Measurements from ENCODE around the gene CLIC2.
"Not testable (repeated sequence)": the region's sequence is repeated elsewhere in the genome, so short reads cannot be mapped to it uniquely, and the experiment has no call there.

DNA sequence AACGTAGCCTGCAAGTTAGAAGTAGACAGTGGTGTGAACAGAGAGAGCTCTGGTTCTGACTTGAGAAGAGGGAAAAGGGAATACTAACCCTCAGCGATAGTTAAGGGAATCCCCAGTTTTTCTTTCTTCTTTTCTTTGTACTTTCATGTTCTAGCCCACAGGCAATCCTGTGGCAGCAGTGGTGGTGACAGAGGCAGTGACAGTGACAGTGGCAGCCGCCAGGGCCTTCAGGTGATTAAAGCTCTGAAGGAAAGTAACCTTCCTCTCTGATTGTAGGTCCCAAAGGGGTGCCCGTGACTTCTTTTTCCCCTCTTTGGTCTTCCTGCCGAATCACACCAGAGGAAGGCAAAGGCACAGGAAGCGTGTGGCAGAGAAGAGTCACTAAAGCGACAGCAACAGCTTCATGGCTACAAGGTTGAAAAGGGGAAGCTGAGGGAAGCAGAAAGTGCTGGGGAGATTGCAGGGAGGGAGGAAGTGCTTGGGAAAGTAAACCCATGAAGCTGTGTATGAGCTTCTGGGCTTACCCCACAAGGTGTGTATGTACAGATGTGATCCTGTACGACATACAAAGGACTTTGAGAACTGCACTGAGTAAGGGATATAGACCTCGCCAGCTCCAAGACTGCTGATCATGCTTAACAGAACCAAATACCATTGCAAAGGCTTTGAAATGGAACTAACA is 39.5 kb upstream of the CLIC2 start:
- TF ChIP-seq, protein P1, sequence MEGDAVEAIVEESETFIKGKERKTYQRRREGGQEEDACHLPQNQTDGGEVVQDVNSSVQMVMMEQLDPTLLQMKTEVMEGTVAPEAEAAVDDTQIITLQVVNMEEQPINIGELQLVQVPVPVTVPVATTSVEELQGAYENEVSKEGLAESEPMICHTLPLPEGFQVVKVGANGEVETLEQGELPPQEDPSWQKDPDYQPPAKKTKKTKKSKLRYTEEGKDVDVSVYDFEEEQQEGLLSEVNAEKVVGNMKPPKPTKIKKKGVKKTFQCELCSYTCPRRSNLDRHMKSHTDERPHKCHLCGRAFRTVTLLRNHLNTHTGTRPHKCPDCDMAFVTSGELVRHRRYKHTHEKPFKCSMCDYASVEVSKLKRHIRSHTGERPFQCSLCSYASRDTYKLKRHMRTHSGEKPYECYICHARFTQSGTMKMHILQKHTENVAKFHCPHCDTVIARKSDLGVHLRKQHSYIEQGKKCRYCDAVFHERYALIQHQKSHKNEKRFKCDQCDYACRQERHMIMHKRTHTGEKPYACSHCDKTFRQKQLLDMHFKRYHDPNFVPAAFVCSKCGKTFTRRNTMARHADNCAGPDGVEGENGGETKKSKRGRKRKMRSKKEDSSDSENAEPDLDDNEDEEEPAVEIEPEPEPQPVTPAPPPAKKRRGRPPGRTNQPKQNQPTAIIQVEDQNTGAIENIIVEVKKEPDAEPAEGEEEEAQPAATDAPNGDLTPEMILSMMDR (IDR thresholded peaks at IDR 0.05; ENCODE audit: low read depth, low read length), result not testable (repeated sequence)
- not testable (repeated sequence) for TF ChIP-seq POLR2A (IDR thresholded peaks at IDR 0.05; ENCODE audit: extremely low read depth, insufficient read length)
